HepG2 (cell line): Measurements from ENCODE around the gene PTPRM. TPM values are rescaled to one million over a fixed set of nuclear protein-coding genes. Genes with fewer than 3 reads are reported as not detected.

Experiments
- ATAC-seq: fragments of 200-7000 bp; cut with Tn5 transposase; 3 replicates; pipeline ENCODE4 v1.9.1; 2020; ENCODE audit warnings: mild to moderate bottlenecking, moderate library complexity
- BruUV-seq: library from RNA; stranded (reverse); fragments of 400-500 nt; replicated peaks from 2 replicates; lab custom pipeline; 2021; lab: Mats Ljungman, UMichigan
- CTCF ChIA-PET: fragments of 300-600 bp; formaldehyde crosslinking; extraction: SDS; loops from one replicate; lab custom pipeline; 2021; ENCODE audit warnings: low total read pairs, inconsistent platforms, low intra/inter-chr PET ratio; lab: Yijun Ruan, JAX
- POLR2A ChIA-PET: fragments of 350-600 bp; sonication (Branson Sonifier 250); formaldehyde crosslinking; loops from one replicate; lab custom pipeline; 2020; ENCODE audit warnings: antibody characterized with exemption, inconsistent platforms; lab: Yijun Ruan, JAX
- DNase-seq: peaks from one replicate; pipeline ENCODE4 v3.0.0-alpha.2; 2015; ENCODE audit warnings: low spot score
- FAIRE-seq: peaks from 3 replicates; lab custom pipeline; 2011; peaks lifted over from hg19 to GRCh38; lab: Jason Lieb, UNC
- H2AFZ ChIP-seq: one replicate; pipeline ENCODE4 v1.6.1; 2011; ENCODE audit warnings: low read length, inconsistent platforms
- H3K27ac ChIP-seq: fragments of 300-600 bp; 3 replicates; pipeline ENCODE4 v1.8.0; 2011; ENCODE audit warnings: mixed run types, mild to moderate bottlenecking, mixed read lengths, low read length, inconsistent platforms; ENCODE audit not compliant: insufficient read depth; ENCODE audit errors: extremely low read length
- H3K27me3 ChIP-seq, 2 experiments: fragments of 200-600 bp in 1 of 2; 2 replicates in 1 of 2; 3 replicates in 1 of 2; pipeline versions ENCODE4 v1.6.0 to v1.8.0; 2011; ENCODE audit warnings: low read length in 2 of 2, mild to moderate bottlenecking in 2 of 2, moderate library complexity in 2 of 2, inconsistent platforms in 1 of 2; ENCODE audit not compliant: insufficient read depth in 2 of 2, control insufficient read depth in 1 of 2
- H3K36me3 ChIP-seq, 2 experiments: fragments of 200-600 bp in 1 of 2; replicated peaks in 1 of 2; 2 replicates in 1 of 2; 3 replicates in 1 of 2; pipeline versions ENCODE4 v1.5.1 to v1.8.0; 2011; ENCODE audit warnings: low read length in 2 of 2, inconsistent platforms in 1 of 2; ENCODE audit not compliant: insufficient read depth in 2 of 2, control insufficient read depth in 1 of 2
- H3K4me1 ChIP-seq: 2 replicates; pipeline ENCODE4 v1.5.1; 2012; ENCODE audit warnings: low read length, inconsistent platforms; ENCODE audit not compliant: insufficient read depth
- H3K4me2 ChIP-seq: 2 replicates; pipeline ENCODE4 v1.6.0; 2011; ENCODE audit warnings: low read depth, low read length, inconsistent platforms
- H3K4me3 ChIP-seq, 3 experiments: fragments of 200-600 bp in 1 of 3; sonication (generic), shearing (Covaris generic) in 1 of 3; replicated peaks in 1 of 3; 2 replicates each; pipeline ENCODE4 v1.5.1; 2011 to 2016; ENCODE audit warnings: low read length in 3 of 3, inconsistent platforms in 2 of 3, low read depth in 2 of 3, mild to moderate bottlenecking in 2 of 3, control low read depth in 1 of 3, mixed read lengths in 1 of 3; ENCODE audit not compliant: insufficient read depth in 1 of 3
- H3K79me2 ChIP-seq: one replicate; pipeline ENCODE4 v1.6.1; 2011; ENCODE audit warnings: low read length, inconsistent platforms; ENCODE audit not compliant: insufficient read depth
- H3K9ac ChIP-seq: 2 replicates; pipeline ENCODE4 v1.6.0; 2011; ENCODE audit warnings: mild to moderate bottlenecking, low read depth, low read length, inconsistent platforms; ENCODE audit not compliant: insufficient read depth
- H3K9me3 ChIP-seq: 2 replicates; pipeline ENCODE4 v1.5.1; 2012; ENCODE audit warnings: mild to moderate bottlenecking, low read length
- H4K20me1 ChIP-seq: 2 replicates; pipeline ENCODE4 v1.6.0; 2011; ENCODE audit warnings: inconsistent platforms, mild to moderate bottlenecking, low read length, moderate library complexity; ENCODE audit not compliant: insufficient read depth
- DPF2 ChIP-seq: sonication (generic); formaldehyde crosslinking; IDR thresholded peaks from 2 replicates; pipeline ENCODE4 v1.4.0; 2020; ENCODE audit warnings: mild to moderate bottlenecking, low read depth, missing genetic modification reagents, borderline replicate concordance
- HNRNPL ChIP-seq: fragments of 200-400 bp; formaldehyde crosslinking; IDR thresholded peaks from 2 replicates; pipeline ENCODE4 v1.6.1; 2017; ENCODE audit warnings: mild to moderate bottlenecking, low read depth, low read length
- SOX5 ChIP-seq: IDR thresholded peaks from 2 replicates; pipeline ENCODE4 v1.6.1; 2016; ENCODE audit warnings: borderline replicate concordance
- TBL1XR1 ChIP-seq: fragments of 150-350 bp; IDR thresholded peaks from 2 replicates; pipeline ENCODE4 v1.6.1; 2014; ENCODE audit warnings: borderline replicate concordance, low read length; ENCODE audit not compliant: partially characterized antibody
- WGBS: methylation state at CpG from one replicate; pipeline ENCODE4 v1.1.6; 2017; ENCODE audit warnings: low lambda C conversion rate; 5-methylcytosine and 5-hydroxymethylcytosine counted together
- in situ Hi-C: cut with HindIII; loops from 2 replicates; pipeline ENCODE4 v1.10.0; 2017; ENCODE audit warnings: low pct_unique_long_range_greater_than_20kb; ENCODE audit not compliant: extremely low pct_ligation_motif_present
- intact Hi-C: fragments of 100-400 bp; cut with micrococcal nuclease; formaldehyde crosslinking; loops from one replicate; pipeline ENCODE4 v1.10.0; 2022; ENCODE audit not compliant: unreplicated experiment
- polyA plus RNA-seq, 8 experiments: library from polyadenylated mRNA; depleted of rRNA in 3 of 8; stranded (reverse) in 7 of 8; unstranded in 1 of 8; fragments of >200 nt; fragmentation: Illumina TruSeq in 4 of 8; extraction: Trizol in 4 of 8; gene quantifications; 2 replicates each; pipeline versions ENCODE4 v1.2.1 to v1.2.3, GENCODE V29; 2011 to 2016; ENCODE audit warnings: low read depth in 4 of 8, missing spikeins in 1 of 8, mixed read lengths in 1 of 8; ENCODE audit not compliant: insufficient read depth in 1 of 8
- total RNA-seq, 5 experiments: library from RNA; depleted of rRNA; stranded (reverse); fragments of >200 nt; fragmentation: Illumina TruSeq; extraction: Trizol; gene quantifications; 2 replicates each; pipeline ENCODE4 v1.2.3, GENCODE V29; 2016; ENCODE audit warnings: low read depth in 1 of 5
- TF ChIP-seq, protein P1 (sequence below), 2 experiments: fragments of 450-650 bp in 1 of 2; sonication (generic) in 1 of 2; formaldehyde crosslinking in 1 of 2; IDR thresholded peaks; 2 replicates each; pipeline versions ENCODE4 v1.6.1 to v1.8.0; 2016 to 2022; ENCODE audit warnings: antibody characterized with exemption in 1 of 2, mild to moderate bottlenecking in 1 of 2, missing genetic modification reagents in 1 of 2
- TF ChIP-seq, protein P2 (sequence below): sonication (generic); formaldehyde crosslinking; IDR thresholded peaks from 2 replicates; pipeline ENCODE4 v1.4.0; 2020; ENCODE audit warnings: mild to moderate bottlenecking, missing genetic modification reagents

PTPRM gene
- total and polyA plus RNA-seq, 2 of the 13 experiments (the other 11 are each of a cell fraction or from before 2014, with no cell fraction given): 12.6 to 108 TPM

DNA sequence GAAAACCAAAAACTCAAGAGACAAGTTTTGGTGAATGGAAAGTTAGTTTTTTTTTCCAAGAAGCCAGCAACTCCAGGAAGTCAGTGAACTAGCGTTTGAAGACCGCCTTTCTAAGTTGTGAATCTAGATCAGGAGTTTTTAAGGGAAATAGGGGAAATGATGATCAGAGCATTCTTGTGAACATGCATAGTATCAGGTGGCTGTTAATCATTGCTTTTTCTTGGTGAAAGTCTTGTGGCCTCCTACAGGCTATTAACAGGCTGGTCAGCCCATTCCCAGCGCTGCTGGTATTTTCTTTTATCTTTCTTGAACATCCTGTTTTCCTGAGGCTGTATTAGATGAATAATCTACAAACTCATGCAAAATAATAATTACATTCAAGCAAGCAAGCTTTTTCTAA is 155.8 kb downstream of the PTPRM start:
- BruUV-seq: no TSS peak
- Histone ChIP-seq H3K4me3 (no peak overlapping the region), H3K79me2 (no peaks in the 10 kb centered on the region), H2AFZ (no peak overlapping the region), H3K4me2 (no peak overlapping the region), H4K20me1 (no peaks in the 10 kb centered on the region), H3K9me3 (no peaks in the 10 kb centered on the region), H3K36me3 (no peaks in the 10 kb centered on the region), H3K9ac (no peak overlapping the region), H3K27me3 (no peaks in the 10 kb centered on the region), H3K4me1 (0 out of 2 replicates have a peak, but pooled peaks cover 7% of the 10 kb centered on the region), H3K27ac (no peak overlapping the region)
- intact Hi-C loops: no loop called here
- FAIRE-seq: no peak
- ATAC-seq: no peak
- in situ Hi-C loops: no loop called here
- ChIA-PET CTCF (no interaction called here), POLR2A (no interaction called here)
- WGBS: 94% methylated on average over 3 of the region's 3 CpGs
- DNase-seq: no peak
- TF ChIP-seq, protein P1, sequence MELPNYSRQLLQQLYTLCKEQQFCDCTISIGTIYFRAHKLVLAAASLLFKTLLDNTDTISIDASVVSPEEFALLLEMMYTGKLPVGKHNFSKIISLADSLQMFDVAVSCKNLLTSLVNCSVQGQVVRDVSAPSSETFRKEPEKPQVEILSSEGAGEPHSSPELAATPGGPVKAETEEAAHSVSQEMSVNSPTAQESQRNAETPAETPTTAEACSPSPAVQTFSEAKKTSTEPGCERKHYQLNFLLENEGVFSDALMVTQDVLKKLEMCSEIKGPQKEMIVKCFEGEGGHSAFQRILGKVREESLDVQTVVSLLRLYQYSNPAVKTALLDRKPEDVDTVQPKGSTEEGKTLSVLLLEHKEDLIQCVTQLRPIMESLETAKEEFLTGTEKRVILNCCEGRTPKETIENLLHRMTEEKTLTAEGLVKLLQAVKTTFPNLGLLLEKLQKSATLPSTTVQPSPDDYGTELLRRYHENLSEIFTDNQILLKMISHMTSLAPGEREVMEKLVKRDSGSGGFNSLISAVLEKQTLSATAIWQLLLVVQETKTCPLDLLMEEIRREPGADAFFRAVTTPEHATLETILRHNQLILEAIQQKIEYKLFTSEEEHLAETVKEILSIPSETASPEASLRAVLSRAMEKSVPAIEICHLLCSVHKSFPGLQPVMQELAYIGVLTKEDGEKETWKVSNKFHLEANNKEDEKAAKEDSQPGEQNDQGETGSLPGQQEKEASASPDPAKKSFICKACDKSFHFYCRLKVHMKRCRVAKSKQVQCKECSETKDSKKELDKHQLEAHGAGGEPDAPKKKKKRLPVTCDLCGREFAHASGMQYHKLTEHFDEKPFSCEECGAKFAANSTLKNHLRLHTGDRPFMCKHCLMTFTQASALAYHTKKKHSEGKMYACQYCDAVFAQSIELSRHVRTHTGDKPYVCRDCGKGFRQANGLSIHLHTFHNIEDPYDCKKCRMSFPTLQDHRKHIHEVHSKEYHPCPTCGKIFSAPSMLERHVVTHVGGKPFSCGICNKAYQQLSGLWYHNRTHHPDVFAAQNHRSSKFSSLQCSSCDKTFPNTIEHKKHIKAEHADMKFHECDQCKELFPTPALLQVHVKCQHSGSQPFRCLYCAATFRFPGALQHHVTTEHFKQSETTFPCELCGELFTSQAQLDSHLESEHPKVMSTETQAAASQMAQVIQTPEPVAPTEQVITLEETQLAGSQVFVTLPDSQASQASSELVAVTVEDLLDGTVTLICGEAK (IDR thresholded peaks at IDR 0.05): no peak
- TF ChIP-seq, protein P1 (CRISPR knock-in tag; IDR thresholded peaks at IDR 0.05): no peak
- TF ChIP-seq SOX5 (CRISPR knock-in tag) (no peak), TBL1XR1 (no peak), HNRNPL (no peak), DPF2 (CRISPR knock-in tag) (no peak)
- TF ChIP-seq, protein P2, sequence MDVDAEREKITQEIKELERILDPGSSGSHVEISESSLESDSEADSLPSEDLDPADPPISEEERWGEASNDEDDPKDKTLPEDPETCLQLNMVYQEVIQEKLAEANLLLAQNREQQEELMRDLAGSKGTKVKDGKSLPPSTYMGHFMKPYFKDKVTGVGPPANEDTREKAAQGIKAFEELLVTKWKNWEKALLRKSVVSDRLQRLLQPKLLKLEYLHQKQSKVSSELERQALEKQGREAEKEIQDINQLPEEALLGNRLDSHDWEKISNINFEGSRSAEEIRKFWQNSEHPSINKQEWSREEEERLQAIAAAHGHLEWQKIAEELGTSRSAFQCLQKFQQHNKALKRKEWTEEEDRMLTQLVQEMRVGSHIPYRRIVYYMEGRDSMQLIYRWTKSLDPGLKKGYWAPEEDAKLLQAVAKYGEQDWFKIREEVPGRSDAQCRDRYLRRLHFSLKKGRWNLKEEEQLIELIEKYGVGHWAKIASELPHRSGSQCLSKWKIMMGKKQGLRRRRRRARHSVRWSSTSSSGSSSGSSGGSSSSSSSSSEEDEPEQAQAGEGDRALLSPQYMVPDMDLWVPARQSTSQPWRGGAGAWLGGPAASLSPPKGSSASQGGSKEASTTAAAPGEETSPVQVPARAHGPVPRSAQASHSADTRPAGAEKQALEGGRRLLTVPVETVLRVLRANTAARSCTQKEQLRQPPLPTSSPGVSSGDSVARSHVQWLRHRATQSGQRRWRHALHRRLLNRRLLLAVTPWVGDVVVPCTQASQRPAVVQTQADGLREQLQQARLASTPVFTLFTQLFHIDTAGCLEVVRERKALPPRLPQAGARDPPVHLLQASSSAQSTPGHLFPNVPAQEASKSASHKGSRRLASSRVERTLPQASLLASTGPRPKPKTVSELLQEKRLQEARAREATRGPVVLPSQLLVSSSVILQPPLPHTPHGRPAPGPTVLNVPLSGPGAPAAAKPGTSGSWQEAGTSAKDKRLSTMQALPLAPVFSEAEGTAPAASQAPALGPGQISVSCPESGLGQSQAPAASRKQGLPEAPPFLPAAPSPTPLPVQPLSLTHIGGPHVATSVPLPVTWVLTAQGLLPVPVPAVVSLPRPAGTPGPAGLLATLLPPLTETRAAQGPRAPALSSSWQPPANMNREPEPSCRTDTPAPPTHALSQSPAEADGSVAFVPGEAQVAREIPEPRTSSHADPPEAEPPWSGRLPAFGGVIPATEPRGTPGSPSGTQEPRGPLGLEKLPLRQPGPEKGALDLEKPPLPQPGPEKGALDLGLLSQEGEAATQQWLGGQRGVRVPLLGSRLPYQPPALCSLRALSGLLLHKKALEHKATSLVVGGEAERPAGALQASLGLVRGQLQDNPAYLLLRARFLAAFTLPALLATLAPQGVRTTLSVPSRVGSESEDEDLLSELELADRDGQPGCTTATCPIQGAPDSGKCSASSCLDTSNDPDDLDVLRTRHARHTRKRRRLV (CRISPR knock-in tag): no peak
